GM12801 (cell line): Measurements from ENCODE around the gene CTTNBP2.

Experiments used
- CTCF ChIP-seq: IDR thresholded peaks from one replicate; pipeline ENCODE4 v1.5.1; 2011; ENCODE audit warnings: control low read depth; ENCODE audit not compliant: insufficient read length; ENCODE audit errors: extremely low read depth

Gene CTTNBP2

GRCh38 chr7:117819558-117819957 lies 53.7 kb downstream of the CTTNBP2 start:
- no peak for TF ChIP-seq CTCF

DNA sequence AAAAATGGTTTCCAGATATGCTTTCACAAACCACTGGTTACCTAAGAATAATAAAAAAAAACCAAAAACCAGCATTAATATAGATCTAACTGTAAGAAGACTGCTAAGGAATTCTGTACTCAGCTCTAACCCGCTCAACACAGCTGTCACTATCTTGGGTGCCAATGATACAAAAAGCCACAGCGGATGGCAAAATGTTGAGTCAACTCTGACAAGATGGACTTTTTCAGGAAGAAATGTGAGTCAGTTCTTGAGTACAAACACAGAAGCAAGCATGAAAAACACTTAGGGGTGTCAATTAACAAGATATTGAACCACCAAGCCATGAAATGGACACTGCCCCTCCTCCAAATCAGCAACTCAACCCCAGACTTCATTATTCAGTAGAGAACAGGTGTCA lies 55.0 kb downstream of the CTTNBP2 start:
- TF ChIP-seq CTCF, result no peak

DNA sequence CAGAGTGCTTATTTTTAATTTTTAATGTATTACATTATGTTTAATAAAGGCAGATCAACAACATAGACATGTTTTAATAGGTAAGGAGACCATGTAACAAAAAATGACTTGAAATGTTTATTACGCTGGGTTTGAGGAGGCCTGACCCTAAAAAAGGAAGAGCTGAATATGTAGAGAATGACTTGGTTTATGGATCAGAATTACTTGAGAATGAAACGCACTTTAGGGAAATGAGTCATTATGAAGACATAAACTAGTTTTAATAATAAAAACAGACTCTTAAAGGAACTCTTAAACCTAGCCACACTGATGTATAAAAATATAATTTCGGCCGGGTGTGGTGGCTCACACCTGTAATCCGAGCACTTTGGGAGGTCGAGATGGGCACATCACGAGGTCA lies 56.5 kb downstream of the CTTNBP2 start:
- TF ChIP-seq CTCF, result no peak

- no peak for TF ChIP-seq CTCF
These were observed 61.5 kb downstream of the CTTNBP2 start for GRCh38 chr7:117811696-117812095.

DNA sequence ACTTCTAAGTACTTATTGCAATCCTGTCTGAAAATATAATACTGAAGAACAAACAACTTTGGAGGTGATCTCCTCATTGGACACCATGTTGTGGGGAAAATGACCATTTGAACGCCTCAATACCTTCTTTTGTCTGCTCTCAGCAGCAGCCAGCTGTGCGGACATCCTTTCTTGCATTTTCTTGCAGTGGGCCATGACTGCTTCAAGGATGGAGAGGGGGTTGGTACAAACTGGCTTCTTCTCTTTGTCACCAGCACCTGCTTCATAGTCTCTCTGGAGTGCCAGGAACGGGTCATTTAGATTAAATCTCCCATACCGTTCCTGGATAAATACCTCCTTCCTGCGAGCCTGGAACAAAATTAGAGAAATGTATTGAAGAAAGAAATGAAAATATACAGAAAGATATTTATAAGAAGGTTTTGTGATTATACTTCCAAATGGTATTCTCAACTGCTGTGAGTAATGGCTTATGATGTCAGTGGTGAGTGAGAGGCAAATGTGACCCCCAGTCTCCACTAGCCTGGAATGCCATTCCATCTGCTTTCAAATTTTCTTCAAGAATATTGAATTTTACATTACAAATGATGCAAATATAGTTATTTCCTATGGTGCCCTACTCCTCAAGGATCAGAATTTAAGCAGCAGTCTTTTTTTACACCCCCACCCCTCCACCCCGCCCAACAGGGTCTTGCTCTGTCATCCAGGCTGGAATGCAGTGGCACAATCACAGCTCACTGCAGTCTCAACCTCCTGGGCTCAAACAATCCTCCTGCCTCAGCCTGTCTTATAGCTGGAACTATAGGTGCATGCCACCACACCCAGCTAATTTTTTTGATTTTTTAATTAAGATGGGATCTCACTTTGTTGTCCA lies 62.4 kb downstream of the CTTNBP2 start:
- no peak for TF ChIP-seq CTCF

DNA sequence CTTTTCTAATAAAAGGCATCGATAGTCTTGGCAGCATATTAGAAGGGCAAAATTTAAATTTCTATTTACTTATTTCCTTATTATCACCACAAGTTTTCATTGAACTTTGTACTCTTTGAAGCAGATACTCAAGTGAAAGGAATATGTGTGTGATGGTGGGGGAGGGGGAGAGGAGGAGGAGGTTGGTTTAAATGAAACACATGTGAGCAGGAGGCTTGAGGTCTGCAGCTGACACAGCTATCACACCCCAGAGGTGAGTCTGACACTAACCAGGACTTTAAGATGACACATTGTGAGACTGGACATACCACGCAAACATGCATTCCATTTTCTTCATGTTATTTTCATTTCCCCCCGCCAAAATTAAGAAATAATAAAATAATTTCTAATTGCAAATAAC lies 63.3 kb downstream of the CTTNBP2 start:
- TF ChIP-seq CTCF, result no peak

DNA sequence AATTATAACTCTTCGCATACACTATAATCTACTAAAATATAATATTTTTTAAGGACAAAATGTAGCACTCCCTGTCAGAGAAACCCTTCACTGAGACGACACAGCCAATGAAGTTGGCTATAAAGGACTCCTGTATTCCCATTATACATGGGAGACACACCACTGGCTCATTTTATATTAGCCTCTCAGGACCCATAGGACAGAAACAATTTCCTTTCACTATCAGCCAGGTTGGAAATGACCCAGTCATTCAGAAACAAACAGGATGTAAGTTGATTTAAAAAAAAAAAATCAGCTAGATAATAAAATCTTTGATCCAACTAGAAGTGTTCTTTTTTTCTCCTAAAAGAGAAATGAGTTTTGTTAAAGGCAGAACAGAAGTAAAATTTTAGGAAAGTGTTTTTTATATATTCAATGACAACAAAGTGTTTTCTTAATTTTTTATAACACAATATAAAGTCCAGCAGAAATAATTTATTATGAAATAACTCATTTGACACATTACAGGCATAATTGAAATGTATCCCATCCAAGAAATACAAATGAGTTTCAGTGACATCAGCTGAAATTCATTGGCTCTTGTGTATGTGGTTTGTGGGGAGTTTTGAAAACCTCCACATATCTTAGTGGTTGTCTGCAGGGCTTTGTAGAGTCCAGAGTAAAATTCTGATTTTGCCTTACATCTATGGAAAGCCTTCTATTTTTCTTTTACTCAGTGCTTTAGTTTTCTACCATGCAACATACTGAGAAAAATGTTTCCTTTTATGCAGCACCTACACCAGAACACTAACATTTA lies 64.1 kb downstream of the CTTNBP2 start:
- TF ChIP-seq CTCF, result no peak
